ENCODE results near the gene TSPEAR. TPM values are rescaled to one million over a fixed set of nuclear protein-coding genes. Genes with fewer than 3 reads are reported as not detected.

Gene TSPEAR
- total and polyA plus RNA-seq, 2 of the 13 experiments (the other 11 are each of a cell fraction or from before 2014, with no cell fraction given): 0.07 to 0.32 TPM

GRCh38 chr21:44483288-44484237, 227.8 kb downstream of the TSPEAR start (continued):
- TF ChIP-seq ELK4 (CRISPR knock-in tag; IDR thresholded peaks at IDR 0.05; ENCODE audit: borderline replicate concordance): no peak
- peak; percentile 47; the same call in 1 of the 2 replicates for TF ChIP-seq ZNF414 (CRISPR knock-in tag; IDR thresholded peaks at IDR 0.05)
- peak; percentile 92 for TF ChIP-seq ZC3H4 (CRISPR knock-in tag; IDR thresholded peaks at IDR 0.05; ENCODE audit: borderline replicate concordance)
- TF ChIP-seq ZNF770 (CRISPR knock-in tag; IDR thresholded peaks at IDR 0.05): peak; percentile 10; the same call in 1 of the 2 replicates
- TF ChIP-seq FOXO4 (CRISPR knock-in tag; conservative IDR thresholded peaks at IDR 0.05): 0 out of 2 replicates have a peak, but pooled peaks have one; percentile 63
- TF ChIP-seq ATF5 (CRISPR knock-in tag; IDR thresholded peaks at IDR 0.05; ENCODE audit: low read depth): no peak
- no peak for TF ChIP-seq FOXM1 (CRISPR knock-in tag; IDR thresholded peaks at IDR 0.05)
- peak; percentile 66 for TF ChIP-seq U2AF1 (optimal IDR thresholded peaks at IDR 0.05; ENCODE audit: low read depth, low read length)
- TF ChIP-seq ZBTB49 (CRISPR knock-in tag; IDR thresholded peaks at IDR 0.05; ENCODE audit: borderline replicate concordance): no peak
- TF ChIP-seq HMGXB4 (CRISPR knock-in tag; IDR thresholded peaks at IDR 0.05; ENCODE audit: borderline replicate concordance in 1 of 2, low read depth in 1 of 2): 0 out of 4 replicates have a peak, but pooled peaks of 1 of the 2 experiments have one; percentile 19
- peak; percentile 9; the same call in 1 of the 2 replicates for TF ChIP-seq SIN3A (IDR thresholded peaks at IDR 0.05; ENCODE audit: borderline replicate concordance, low read depth, low read length)
- peak; percentile 37; the same call in 1 of the 2 replicates for TF ChIP-seq ZNF749 (CRISPR knock-in tag; IDR thresholded peaks at IDR 0.05; ENCODE audit: borderline replicate concordance)
- 0 out of 2 replicates have a peak, but pooled peaks have one; percentile 52 for TF ChIP-seq SMYD3 (CRISPR knock-in tag; IDR thresholded peaks at IDR 0.05)
- TF ChIP-seq ZNF160 (CRISPR knock-in tag; IDR thresholded peaks at IDR 0.05): no peak
- TF ChIP-seq HOXA5 (CRISPR knock-in tag; IDR thresholded peaks at IDR 0.05): no peak
